Glutamatergic neuron (in vitro differentiated cells): ENCODE measurements around the gene NAB2. TPM values are rescaled to one million over a fixed set of nuclear protein-coding genes. Genes with fewer than 3 reads are reported as not detected.
"Not testable (repeated sequence)": the region's sequence is repeated elsewhere in the genome, so short reads cannot be mapped to it uniquely, and the experiment has no call there.

Experiments used
- DNase-seq: peaks from one replicate; pipeline ENCODE4 v3.0.0; 2022
- H3K27ac Mint-ChIP-seq: one replicate; pipeline ENCODE4 v1.8.0; 2020; ENCODE audit warnings: mild to moderate bottlenecking, mixed read lengths, inconsistent platforms; ENCODE audit not compliant: unreplicated experiment
- H3K27me3 Mint-ChIP-seq: one replicate; pipeline ENCODE4 v1.8.0; 2020; ENCODE audit warnings: mild to moderate bottlenecking, moderate library complexity, mixed read lengths, inconsistent platforms; ENCODE audit not compliant: unreplicated experiment
- H3K36me3 Mint-ChIP-seq: one replicate; pipeline ENCODE4 v1.8.0; 2020; ENCODE audit warnings: mild to moderate bottlenecking, mixed read lengths, inconsistent platforms; ENCODE audit not compliant: unreplicated experiment
- H3K4me1 Mint-ChIP-seq: one replicate; pipeline ENCODE4 v1.8.0; 2020; ENCODE audit warnings: mild to moderate bottlenecking, low read depth, mixed read lengths, inconsistent platforms; ENCODE audit not compliant: unreplicated experiment
- H3K4me3 Mint-ChIP-seq: one replicate; pipeline ENCODE4 v1.8.0; 2020; ENCODE audit warnings: mild to moderate bottlenecking, mixed read lengths, inconsistent platforms; ENCODE audit not compliant: unreplicated experiment
- H3K9me3 Mint-ChIP-seq: one replicate; pipeline ENCODE4 v1.8.0; 2020; ENCODE audit warnings: mild to moderate bottlenecking, moderate library complexity, mixed read lengths, inconsistent platforms; ENCODE audit not compliant: unreplicated experiment
- total RNA-seq: library from RNA; stranded (reverse); fragmentation: NEBNext Ultra II Directional; extraction: Animal tissue kit (Norgen Biotek cat#: 25700); gene quantifications from one replicate; pipeline ENCODE4 v1.2.1, GENCODE V29; 2021; ENCODE audit not compliant: unreplicated experiment
- TF ChIP-seq, protein P1 (sequence below): fragments of 200-600 bp; sonication (generic); IDR thresholded peaks from one replicate; pipeline ENCODE4 v1.5.0; 2021; ENCODE audit not compliant: partially characterized antibody, unreplicated experiment

The NAB2 gene
- total RNA-seq, 1 donor from 2014 or later = 20.0 TPM

DNA sequence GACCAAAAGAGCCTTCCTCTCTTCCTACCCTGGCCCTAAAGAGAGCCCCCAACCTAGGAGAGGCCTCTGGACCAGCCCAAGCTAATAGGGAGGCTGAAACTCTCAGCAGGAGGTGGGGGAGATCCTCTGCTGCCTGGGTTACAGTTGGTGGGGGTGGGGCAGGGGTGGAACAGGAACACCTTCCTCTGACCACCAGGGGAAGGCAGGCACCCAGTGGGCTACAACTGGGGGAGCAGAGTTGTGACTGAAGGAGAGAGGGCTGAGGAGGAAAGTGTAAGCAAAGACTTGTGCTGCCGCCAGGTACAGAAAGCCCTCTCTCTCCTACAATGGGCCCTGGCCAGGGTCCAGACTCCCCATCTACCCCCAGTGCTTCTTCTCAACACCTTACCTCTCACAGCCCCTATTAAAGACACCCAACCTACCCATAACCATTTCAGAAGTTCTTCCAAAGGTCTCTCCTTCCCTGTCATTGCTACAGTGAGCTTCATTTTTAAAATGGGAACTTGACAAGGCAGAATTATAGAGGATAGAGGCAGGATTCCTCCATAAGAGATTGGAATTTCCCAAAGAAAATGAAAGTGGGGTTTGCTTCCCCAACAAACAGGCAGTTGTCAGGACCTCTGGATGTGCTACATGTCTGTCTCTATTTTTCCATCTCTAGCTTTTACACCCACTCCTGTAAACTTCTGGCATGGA, 40.3 kb upstream of the NAB2 start:
- Mint-ChIP-seq H3K27me3 (no peaks in the 10 kb centered on the region), H3K4me3 (no peak overlapping the region), H3K27ac (no peak overlapping the region), H3K4me1 (no peaks in the 10 kb centered on the region), H3K36me3 (no peaks in the 10 kb centered on the region), H3K9me3 (no peaks in the 10 kb centered on the region)
- TF ChIP-seq, protein P1, sequence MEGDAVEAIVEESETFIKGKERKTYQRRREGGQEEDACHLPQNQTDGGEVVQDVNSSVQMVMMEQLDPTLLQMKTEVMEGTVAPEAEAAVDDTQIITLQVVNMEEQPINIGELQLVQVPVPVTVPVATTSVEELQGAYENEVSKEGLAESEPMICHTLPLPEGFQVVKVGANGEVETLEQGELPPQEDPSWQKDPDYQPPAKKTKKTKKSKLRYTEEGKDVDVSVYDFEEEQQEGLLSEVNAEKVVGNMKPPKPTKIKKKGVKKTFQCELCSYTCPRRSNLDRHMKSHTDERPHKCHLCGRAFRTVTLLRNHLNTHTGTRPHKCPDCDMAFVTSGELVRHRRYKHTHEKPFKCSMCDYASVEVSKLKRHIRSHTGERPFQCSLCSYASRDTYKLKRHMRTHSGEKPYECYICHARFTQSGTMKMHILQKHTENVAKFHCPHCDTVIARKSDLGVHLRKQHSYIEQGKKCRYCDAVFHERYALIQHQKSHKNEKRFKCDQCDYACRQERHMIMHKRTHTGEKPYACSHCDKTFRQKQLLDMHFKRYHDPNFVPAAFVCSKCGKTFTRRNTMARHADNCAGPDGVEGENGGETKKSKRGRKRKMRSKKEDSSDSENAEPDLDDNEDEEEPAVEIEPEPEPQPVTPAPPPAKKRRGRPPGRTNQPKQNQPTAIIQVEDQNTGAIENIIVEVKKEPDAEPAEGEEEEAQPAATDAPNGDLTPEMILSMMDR = no peak
- DNase-seq = no peak

DNA sequence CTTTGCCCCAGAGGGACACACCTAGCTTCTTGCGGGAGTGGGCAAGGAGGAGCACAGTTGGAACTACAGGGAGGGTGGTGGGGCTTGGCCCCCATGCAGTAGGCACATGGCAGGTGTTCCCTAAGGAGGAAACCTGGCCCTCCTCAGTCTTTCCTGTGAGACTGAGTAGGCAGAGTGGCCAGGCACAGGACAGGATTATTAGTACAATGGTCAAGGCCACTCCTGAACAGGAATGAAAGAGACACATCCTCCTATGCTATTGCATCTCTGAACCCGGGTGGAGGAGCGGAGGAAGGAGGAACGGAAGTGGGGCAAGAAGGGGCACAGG, 39.8 kb upstream of the NAB2 start:
- TF ChIP-seq, protein P1 = no peak
- H3K4me3 Mint-ChIP-seq = no peak overlapping the region
- no peak overlapping the region for H3K27ac Mint-ChIP-seq
- H3K9me3 Mint-ChIP-seq = no peaks in the 10 kb centered on the region
- H3K4me1 Mint-ChIP-seq = no peaks in the 10 kb centered on the region
- no peaks in the 10 kb centered on the region for H3K36me3 Mint-ChIP-seq
- H3K27me3 Mint-ChIP-seq = no peaks in the 10 kb centered on the region
- DNase-seq = no peak

- DNase-seq = no peak
- no peak within 1 kb of the TSS for H3K27ac Mint-ChIP-seq
- H3K27me3 Mint-ChIP-seq = no peaks in the 10 kb centered on the region
- no peaks in the 10 kb centered on the region for H3K4me1 Mint-ChIP-seq
- no peaks in the 10 kb centered on the region for H3K9me3 Mint-ChIP-seq
- no peaks in the 10 kb centered on the region for H3K36me3 Mint-ChIP-seq
- TF ChIP-seq, protein P1 = no peak
- no peak within 1 kb of the TSS for H3K4me3 Mint-ChIP-seq
Measured at GRCh38 chr12:57049890-57050289, 39.0 kb upstream of the NAB2 start, which contains the start of gene MYO1A. TSS of gene MYO1A (minus strand) at chr12:57050129. CDS start at chr12:57048323, 1,806 bp downstream.

DNA sequence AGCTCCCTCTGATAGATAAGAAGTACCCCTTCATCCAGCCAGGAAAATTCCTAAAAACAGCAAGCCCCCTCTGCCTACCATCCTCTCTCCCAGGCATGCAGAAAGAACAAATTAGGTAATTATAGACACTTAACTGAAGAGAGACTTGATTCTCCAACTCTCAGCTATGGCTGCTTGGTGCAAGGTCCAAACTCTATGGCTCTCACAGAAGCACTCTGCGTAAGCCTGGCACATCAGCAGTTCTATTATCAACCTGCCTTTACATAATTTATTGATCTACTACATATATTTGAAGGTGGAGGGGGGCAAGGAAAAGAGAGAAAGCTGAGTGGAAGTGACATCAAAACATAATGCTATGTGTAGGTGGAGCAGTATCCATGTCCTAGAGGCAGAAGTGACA, 37.9 kb upstream of the NAB2 start:
- Mint-ChIP-seq H3K36me3 (no peaks in the 10 kb centered on the region), H3K27me3 (no peaks in the 10 kb centered on the region), H3K27ac (no peak overlapping the region), H3K4me1 (peaks cover 2% of the 10 kb centered on the region), H3K4me3 (no peak overlapping the region), H3K9me3 (no peaks in the 10 kb centered on the region)
- DNase-seq = no peak
- TF ChIP-seq, protein P1 = no peak

GRCh38 chr12:57053146-57053545, 35.8 kb upstream of the NAB2 start:
- H3K27me3 Mint-ChIP-seq, H3K4me3 Mint-ChIP-seq, H3K9me3 Mint-ChIP-seq, H3K36me3 Mint-ChIP-seq, H3K27ac Mint-ChIP-seq, DNase-seq, H3K4me1 Mint-ChIP-seq: not testable (repeated sequence)

DNA sequence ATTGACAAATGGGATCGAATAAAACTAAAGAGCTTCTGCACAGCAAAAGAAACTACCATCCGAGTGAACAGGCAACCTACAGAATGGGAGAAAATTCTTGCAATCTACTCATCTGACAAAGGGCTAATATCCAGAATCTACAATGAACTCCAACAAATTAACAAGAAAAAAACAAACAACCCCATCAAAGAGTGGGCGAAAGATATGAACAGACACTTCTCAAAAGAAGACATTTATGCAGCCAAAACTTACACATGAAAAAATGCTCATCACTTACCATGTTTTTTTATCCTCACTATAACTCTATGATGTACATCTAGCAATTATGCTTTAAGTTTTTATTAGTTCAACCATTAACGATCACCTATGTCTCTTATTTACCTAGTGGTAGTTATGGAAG, 35.0 kb upstream of the NAB2 start:
- DNase-seq, H3K4me3 Mint-ChIP-seq, H3K9me3 Mint-ChIP-seq, H3K27ac Mint-ChIP-seq, H3K27me3 Mint-ChIP-seq, H3K36me3 Mint-ChIP-seq, H3K4me1 Mint-ChIP-seq: not testable (repeated sequence)
